ENCODE measurements around the gene DR1. TPM values are rescaled to one million over a fixed set of nuclear protein-coding genes. Genes with fewer than 3 reads are reported as not detected.

Gene DR1
- total RNA-seq, 1 donor from 2014 or later = 62.3 TPM

- Mint-ChIP-seq H3K27me3 (no peaks in the 10 kb centered on the region), H3K4me3 (no peak overlapping the region), H3K27ac (no peak overlapping the region), H3K9me3 (no peaks in the 10 kb centered on the region), H3K4me1 (no peaks in the 10 kb centered on the region), H3K36me3 (ENCODE audit: low read depth) (peaks cover 2% of the 10 kb centered on the region)
- intact Hi-C loops (cut with micrococcal nuclease) = no loop called here
- no peak for TF ChIP-seq CTCF (IDR thresholded peaks at IDR 0.05)
- no peak for ATAC-seq (ENCODE audit: low read depth)
- ChIA-PET CTCF (no interaction called here), POLR2A (no interaction called here)
- no peak for DNase-seq
Observed at GRCh38 chr1:93394514-93394913, 48.8 kb downstream of the DR1 start.

DNA sequence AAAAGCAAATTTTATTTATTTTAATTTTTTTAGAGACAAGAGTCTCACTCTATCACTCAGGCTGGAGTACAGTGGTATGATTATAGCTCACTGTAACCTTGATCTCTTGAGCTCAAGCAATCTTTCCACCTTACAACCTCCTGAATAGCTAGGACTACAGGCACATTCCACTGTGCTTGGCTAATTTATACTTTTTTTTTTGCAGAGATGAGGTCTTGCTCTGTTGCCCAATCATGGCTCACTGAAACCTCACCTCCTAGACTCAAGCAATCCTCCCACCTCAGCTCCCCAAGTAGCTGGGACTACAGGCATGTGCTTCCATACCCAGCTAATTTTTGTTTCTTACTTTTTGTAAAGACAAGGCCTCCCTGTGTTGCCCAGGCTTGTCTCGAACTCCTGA, 49.5 kb downstream of the DR1 start:
- TF ChIP-seq CTCF (IDR thresholded peaks at IDR 0.05) = no peak
- ChIA-PET POLR2A (no interaction called here), CTCF (interaction anchor here (0.6 kb wide), 1 partner anchor 827 kb away, joined by 3 read pairs; no protein-coding TSS in a partner anchor)
- ATAC-seq (ENCODE audit: low read depth) (no peak), DNase-seq (no peak)
- Mint-ChIP-seq H3K4me1 (no peaks in the 10 kb centered on the region), H3K9me3 (no peaks in the 10 kb centered on the region), H3K4me3 (no peak overlapping the region), H3K27me3 (no peaks in the 10 kb centered on the region), H3K36me3 (ENCODE audit: low read depth) (peaks cover 2% of the 10 kb centered on the region), H3K27ac (no peak overlapping the region)
- intact Hi-C loops (cut with micrococcal nuclease) = no loop called here

GRCh38 chr1:93399781-93400180, 54.1 kb downstream of the DR1 start:
- no peak overlapping the region for H3K4me3 Mint-ChIP-seq
- DNase-seq (no peak), ATAC-seq (ENCODE audit: low read depth) (no peak)
- H3K27ac Mint-ChIP-seq = no peak overlapping the region
- TF ChIP-seq CTCF (IDR thresholded peaks at IDR 0.05) = no peak
- ChIA-PET POLR2A (no interaction called here), CTCF (no interaction called here)
- H3K4me1 Mint-ChIP-seq = no peaks in the 10 kb centered on the region
- H3K36me3 Mint-ChIP-seq (ENCODE audit: low read depth) = no peaks in the 10 kb centered on the region
- intact Hi-C loops (cut with micrococcal nuclease) = no loop called here
- H3K27me3 Mint-ChIP-seq = peaks cover 3% of the 10 kb centered on the region
- H3K9me3 Mint-ChIP-seq = no peaks in the 10 kb centered on the region

GRCh38 chr1:93408203-93408602, 62.5 kb downstream of the DR1 start:
- Mint-ChIP-seq H3K27ac (no peak overlapping the region), H3K27me3 (peaks cover 14% of the 10 kb centered on the region), H3K4me3 (no peak overlapping the region), H3K4me1 (no peaks in the 10 kb centered on the region), H3K9me3 (no peaks in the 10 kb centered on the region), H3K36me3 (ENCODE audit: low read depth) (no peaks in the 10 kb centered on the region)
- intact Hi-C loops (cut with micrococcal nuclease) = no loop called here
- no peak for ATAC-seq (ENCODE audit: low read depth)
- no peak for DNase-seq
- ChIA-PET CTCF (no interaction called here), POLR2A (no interaction called here)
- no peak for TF ChIP-seq CTCF (IDR thresholded peaks at IDR 0.05)

GRCh38 chr1:93411000-93411399, 65.3 kb downstream of the DR1 start:
- H3K27ac Mint-ChIP-seq = no peak overlapping the region
- no peak for DNase-seq
- CTCF ChIA-PET = no interaction called here

More at GRCh38 chr1:93411000-93411399, 65.3 kb downstream of the DR1 start:
- intact Hi-C loops (cut with micrococcal nuclease) = no loop called here
- Mint-ChIP-seq H3K4me1 (peaks cover 15% of the 10 kb centered on the region), H3K4me3 (no peak overlapping the region), H3K9me3 (no peaks in the 10 kb centered on the region), H3K27me3 (peaks cover 8% of the 10 kb centered on the region), H3K36me3 (ENCODE audit: low read depth) (no peaks in the 10 kb centered on the region)
- no peak for TF ChIP-seq CTCF (IDR thresholded peaks at IDR 0.05)
- POLR2A ChIA-PET = no interaction called here
- no peak for ATAC-seq (ENCODE audit: low read depth)
